GM21529 (cell line): ENCODE results near the gene CACNA2D2.

Experiments
- ATAC-seq: cut with Tn5 transposase; IDR thresholded peaks from one replicate; pipeline ENCODE4 v1.9.1; 2021; ENCODE audit not compliant: unreplicated experiment

CACNA2D2 gene

DNA sequence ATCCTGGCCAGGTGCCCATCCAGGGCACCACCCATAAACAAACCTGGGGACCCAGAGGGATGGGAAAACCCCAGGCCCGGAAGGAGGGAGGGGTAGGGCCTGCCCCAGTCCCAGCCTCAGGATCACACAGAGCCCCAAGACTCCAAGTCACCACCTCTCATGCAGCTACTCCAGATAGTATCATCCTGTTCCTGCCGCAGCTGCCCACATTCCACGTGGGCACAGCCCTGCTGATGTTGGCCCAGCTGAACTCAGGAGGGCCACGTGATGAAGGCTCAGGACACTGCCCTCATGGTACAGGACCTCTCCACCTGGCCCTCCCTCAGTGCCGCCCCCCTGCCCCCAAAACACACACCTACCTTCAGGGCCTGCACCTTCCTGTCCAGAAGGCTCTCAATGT, 69.5 kb downstream of the CACNA2D2 start:
- no peak for ATAC-seq

DNA sequence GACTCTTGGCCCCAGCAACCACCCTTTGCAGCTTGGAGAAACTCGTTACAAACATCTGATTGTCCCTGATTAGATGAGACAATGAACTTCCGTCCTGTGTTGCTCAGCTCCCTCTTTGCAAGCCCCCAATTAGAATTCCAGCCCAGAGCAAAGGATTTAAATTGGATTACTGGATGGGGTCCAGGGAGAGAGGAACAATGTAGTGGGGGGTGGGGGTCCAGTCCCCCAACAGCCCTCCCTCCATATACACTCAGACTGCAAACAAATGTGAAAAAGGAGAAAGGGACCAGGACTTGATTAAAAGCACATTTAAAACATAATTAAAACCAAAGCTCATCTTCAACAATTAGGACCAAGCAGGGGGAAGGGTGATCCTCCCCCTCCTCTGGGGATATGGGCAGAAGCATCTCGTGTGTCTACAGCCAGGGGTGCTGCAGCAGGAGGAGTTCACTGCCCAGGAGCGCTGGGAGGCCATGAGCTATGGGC, 72.4 kb downstream of the CACNA2D2 start:
- ATAC-seq: no peak

DNA sequence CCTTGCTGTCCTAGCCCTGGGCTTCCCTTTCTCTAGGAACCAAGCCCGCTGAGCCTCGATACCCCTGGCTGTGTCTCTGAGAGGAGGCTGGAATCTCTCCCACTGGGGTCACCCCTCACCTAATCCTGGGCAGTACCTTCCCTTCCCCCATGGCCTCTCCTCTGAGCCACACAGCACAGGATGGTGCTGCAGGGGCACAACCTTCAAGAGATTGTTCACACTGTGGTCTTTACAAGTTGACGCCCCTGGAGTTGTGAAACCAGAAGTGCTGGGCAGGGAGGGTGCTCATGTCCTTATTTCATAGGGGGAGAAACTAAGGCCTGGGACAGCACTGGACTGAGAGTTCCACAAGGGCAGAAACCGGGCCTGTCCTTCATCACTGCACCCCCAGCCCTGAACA, 73.2 kb downstream of the CACNA2D2 start:
- no peak for ATAC-seq

DNA sequence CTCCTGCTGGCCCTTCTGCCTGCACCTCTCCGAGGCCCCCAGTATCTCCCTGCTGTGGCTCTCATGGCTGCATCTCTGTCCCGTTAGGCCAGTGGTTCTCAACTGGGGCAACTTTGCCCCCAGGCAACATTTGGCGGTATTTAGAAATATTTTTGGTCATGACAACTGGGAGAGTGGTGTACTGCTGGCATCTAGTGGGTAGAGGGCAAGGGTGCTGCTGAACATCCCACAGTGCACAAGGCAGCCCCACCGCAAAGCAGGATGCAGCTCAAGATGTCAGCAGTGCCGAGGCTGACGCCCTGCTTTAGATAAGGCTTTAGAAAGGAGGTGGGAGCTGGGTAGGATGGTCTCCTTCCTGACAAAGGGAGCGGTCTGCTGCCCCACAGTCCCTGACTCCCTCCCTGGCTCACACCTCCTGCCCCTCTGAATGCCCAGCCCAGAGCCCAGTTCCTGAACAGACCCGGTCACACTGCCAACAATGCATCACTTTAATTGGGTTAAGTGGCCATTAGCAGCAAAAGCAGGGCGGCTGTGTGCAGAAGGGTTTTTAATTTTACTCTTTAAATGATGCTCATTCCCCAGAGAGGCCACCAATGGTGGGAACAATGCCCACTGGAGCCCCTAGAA, 75.3 kb downstream of the CACNA2D2 start:
- ATAC-seq: no peak

DNA sequence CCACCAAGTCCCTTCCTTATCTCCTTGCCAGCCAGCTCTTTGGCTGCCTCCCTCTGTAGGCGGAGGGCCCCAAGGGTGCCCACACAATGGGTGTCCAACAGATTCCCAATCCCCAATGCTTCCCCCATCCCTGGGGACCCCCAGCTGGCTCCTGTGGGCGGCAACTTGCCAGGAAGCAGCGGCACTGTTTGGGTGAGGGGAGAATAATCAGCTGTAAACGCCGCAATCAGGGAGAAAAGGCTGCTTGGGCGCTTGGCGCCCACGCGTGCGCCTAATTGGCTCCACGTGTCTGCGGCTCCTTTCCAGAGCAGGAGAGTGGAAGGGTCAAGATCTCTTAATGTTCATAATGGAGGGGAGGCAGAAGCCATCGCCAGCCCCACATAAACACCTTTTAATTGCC, 76.2 kb downstream of the CACNA2D2 start:
- ATAC-seq: no peak

DNA sequence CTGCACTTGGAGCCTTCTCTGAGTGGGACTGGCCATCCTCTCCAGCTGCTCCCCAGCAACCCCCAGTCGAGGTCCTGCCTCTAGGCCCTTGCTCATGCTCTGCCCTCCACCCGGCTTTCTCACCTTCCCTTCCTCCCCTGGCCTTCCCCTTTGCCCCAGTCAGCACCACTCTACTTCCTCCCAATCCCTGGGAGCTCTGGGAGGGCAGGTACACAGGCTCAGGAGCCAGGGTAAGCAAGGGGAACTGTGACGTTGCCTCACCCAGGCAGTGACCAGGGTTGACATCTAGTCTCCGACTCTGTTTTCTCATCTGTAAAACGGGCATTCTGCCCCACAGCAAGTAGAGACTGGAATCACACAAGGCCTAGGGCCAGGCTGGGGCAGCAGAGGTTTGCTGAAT, 77.5 kb downstream of the CACNA2D2 start:
- ATAC-seq: no peak

DNA sequence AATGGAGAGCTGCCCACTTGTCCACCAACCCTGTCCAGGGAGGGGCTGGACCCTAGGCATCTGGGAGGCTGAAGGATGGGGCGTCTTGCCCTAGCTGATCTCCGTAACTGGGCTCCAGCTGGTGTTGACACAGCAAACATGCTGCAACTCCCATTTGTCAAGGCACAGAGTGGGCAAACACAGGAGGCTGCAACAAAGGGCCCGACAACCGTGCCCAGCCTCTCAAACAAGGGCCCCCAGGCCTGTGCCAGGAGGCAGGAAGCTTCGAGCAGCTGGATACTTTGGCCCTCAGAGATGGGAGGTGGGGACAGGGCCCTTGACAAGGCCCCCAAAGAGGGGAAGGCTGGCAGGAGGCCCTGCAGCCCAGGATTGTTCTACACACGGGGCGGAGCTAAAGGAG, 79.9 kb downstream of the CACNA2D2 start:
- no peak for ATAC-seq

DNA sequence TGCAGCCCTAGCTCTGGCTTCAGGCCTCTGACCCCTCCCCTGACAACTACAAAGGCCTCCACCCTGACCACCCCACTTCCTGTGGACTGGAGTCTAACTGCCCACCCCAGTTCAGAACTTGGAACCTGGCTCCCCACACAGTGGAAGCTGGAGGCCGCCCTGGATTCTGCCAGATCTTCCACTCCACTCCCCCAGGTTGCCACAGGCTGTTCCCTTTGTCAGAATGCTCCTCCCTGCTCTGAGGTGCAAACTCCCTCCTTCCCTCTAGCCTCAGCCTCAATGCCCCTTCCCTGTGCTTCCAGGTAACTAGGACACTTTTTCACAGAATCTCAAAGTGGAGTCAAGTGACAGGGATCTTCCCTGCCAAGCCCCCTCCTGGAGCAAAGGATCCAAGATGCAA, 81.3 kb downstream of the CACNA2D2 start:
- no peak for ATAC-seq

DNA sequence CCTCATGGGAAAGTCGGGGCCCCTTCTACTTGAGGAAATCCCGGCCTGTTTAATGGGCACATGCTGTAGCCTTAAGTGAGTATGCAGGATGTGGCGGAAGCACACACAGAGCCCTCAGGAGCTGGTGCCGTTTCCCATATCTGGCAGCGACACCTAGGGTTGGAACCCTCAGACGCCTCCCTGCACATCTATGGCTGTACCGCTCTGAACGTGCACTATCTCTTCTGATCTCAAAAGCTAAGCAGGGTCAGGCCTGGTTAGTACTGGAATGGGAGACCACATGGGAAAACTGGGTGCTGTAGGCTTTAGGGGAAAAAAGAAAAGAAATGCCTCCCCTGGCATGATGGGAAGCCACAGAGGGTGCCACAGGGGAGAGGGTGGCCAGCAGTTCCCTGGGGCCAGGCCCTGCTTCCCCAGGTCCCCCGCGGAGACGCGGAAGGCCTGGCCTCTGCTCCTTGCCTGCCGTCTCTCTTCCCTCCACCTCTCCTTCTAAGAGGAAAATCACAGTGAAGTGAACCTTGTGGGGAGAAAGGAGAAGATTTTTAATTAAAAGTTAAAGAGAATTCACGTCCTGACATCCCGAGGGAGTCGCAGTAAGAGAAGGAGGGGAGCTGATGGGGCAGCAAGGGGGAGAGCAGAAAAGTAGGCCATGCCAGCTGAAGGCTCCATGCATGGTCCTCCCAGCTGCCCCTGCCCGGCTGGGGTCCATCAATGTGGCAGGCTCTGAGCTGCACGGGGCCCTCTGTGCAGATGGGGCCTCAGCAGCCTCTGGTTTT, 83.7 kb downstream of the CACNA2D2 start:
- ATAC-seq: no peak

DNA sequence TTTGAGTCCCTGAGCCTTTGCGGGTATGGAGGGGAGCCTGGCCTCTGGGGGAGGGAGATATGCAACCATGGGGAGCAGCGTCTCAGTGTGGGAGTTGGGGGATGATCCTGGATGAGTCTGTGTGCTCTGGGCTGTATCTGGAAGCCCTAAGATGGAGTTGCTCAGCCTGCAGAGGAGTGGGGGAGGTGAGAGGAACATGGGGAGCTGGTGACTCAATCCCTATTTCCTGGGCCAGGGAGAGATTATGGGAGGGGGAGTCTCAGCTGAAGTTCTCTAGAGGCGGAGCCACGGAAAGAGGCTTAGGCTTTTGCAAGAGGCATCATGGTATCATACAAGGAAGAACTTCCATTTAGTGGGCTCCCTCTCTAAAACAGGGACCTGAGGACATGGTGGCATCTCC, 84.6 kb downstream of the CACNA2D2 start:
- ATAC-seq: no peak

DNA sequence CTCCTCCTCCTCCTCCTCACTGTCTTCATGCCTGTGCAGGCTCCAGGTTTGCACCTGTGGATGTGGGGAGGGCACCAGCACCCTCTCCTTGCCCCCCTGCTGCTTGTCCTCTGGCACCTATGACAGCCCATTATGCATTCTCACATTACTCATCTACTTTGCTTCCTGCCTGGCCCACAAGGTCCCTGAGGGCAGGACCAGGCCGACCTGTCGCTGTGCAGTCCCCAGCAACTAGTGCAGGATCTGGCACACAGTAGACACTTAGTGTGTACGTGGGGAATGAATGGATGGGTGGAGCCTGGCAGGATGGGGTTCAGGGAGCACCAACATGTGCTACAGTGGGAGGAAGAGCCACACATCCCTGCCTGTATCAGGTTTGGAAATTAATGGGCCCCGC, 85.8 kb downstream of the CACNA2D2 start:
- ATAC-seq: no peak

DNA sequence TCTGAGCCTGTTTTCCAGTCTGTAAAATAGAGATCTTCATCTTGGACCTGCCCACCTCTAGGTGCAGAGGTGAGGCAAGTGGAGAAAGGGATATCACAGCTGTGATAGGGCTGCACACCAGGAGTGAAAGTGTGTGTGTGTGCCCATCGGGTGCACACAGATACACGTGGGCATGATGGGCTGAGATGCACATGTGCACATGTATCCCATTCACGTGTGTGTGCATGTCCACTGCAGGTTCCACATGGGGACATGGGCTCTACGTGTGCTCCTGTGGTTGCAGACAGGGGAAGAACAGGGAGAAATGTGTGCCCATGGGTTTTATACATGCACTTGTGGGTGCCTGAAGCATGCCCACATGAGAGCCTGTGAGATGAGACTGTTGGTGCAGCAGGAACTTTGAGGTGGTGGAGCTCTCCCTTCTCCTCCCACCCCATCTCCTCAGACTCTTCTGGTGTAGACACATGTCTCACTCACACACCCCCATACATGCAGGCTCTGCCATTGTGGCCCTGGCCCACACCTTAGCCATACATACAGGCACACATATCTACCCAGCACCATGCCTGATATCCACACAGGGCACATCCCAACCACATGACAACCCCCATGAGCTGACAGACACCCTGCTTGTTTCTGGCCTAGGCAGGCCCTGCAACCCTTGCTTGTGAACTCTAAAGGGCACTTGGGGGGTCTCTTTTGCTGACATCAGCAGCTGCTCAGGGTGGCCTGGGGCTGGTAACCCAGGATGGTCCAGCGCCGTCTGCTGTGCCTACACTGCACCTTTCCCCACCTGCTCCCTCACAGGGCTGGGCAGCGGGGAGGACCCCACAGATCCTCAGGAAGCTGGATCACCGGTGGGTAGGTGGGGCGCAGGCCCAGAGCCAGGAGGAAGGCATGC, 86.4 kb downstream of the CACNA2D2 start:
- no peak for ATAC-seq

DNA sequence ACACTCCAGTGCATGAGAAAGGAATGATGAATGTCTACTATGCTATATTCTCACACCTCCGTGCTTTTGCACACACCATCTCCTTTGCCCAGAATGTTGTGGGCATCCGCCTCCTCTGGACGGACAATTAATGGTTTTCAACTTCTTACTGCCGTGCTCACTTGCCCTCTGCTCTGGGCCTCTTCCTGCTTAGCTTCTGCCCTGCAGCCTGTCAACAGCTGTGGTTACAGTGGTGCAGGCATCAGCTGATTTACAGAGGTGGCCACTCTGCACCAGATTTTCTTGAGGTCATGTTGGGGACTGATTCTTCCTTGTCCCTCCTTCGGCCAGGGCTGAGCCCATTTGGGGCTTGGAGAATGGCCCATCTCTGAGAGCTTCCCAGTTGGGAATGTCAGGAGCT, 87.6 kb downstream of the CACNA2D2 start:
- ATAC-seq: no peak

DNA sequence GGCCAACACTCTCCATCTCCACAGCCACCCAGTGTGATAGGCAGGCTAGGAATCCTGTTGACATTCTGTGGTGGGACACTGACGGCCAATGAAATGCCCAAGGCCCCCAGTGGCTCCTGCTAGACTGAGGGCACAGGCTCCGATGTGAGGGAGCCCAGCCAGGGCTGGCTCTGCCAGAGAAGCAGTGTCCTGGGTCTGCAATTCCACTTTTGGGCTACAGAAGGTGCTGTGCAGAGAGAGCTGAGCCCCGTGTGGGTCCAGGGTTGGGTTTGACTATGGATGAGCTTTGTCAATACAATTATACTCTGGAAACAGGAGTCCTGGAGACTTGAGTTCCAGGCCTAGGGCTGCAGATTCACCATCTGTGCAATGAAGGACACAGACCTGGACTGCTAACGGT, 88.4 kb downstream of the CACNA2D2 start:
- no peak for ATAC-seq

DNA sequence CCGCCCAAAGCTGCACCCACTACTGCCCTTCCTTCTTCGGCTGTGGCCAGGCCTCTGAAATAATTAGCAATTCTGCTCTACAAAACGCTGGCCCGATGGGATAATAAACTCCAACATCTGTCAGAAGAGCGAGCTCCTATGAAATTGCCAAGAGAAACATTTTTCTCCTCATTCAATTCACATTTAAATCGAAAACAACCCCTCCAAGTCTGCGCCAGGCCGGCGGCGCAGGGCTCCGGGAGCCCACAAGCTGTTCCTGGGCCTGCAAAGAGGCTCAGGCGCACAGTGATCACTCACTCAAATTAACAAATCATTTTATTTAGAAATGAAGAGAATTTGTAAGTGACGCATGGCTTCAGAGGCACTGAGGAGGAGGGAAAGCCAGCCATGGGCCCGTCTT, 88.8 kb downstream of the CACNA2D2 start:
- no peak for ATAC-seq

DNA sequence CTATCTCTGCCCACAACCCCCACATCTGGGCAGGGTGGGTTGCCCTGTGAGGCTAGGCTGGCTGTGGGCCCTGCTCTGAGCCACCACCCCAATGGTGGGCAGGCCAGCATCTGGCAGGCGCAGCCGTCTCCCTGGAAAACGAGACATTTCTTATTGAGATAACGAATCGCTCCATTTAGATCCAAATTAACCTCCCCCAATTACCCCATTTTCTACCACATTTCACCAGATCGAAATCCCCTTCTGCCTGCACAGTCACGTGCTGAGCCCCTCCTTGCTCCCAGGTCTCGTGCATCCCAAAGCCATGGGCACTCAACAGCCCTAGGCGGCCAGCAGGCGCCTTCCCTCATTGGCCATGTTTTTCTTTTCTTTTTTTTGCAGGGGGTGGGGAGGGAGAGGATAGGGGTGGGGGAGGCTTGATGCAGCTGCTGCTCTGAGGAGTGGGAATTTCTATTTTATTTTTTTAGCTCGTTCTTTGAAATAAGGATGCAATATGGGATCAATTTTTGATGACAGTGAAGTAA, 91.1 kb downstream of the CACNA2D2 start:
- no peak for ATAC-seq

DNA sequence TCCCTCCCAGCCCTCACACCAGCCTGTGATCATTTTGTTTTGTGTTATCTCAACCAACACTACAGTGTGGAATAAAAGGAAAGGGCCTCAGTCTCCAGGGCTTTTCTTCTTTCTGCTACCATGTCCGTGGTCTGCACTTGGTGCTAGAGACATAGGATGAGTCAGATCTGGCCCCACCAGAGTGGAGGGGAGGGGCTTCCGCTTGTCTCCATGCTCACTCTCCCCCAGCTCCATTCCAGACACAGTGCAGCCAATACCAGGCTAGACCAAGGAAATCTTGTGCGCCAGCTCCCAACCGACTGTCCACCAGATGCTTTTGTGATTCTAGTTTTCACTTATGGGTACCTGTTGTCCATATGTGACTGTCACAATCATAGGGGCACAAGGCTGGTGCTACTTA, 92.2 kb downstream of the CACNA2D2 start:
- no peak for ATAC-seq

DNA sequence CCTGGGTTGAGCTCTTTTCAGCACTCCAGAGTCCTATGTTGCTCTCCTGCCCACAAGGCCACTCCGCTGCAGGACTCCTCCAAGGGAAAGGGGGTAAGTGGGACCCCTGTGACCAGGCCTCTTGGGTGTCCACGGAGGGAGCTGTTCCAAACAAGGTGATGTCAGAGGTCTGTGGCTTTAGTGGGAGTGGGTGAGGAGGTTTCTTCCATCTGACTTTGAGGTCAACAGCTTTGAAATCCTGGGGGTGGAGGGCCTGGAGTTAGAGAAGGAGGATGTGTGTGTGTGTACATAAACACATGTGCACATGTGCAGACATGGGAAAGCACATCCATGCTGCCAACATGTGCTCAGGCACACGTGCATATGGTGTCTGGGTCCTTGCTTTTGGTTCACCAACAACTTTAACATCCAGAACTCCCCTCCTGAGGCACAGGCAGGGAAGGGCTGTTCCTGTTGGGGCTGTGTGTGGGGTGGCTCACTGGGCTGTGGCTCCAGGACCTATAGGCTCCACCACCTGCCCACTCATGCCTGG, 92.8 kb downstream of the CACNA2D2 start:
- no peak for ATAC-seq

DNA sequence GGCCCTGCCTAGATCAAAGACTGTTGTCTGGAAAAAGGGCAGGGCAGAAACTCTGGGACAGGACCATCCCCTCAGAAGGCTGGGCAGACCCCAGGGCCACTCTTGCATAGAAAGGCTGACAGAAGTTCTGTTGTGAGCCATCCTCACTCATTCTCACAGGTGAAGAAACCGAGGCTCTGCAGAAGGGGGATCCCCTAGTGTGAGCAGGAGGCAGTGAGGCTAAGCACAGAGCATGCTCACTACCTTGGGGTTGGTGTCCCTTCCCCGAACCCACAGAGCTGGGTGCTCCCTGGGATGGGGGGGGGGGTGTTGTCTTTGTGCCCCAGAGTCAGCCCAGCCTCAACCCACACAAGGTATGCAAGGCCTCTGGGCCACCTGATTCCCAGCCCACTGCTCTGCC, 93.2 kb downstream of the CACNA2D2 start:
- ATAC-seq: no peak

DNA sequence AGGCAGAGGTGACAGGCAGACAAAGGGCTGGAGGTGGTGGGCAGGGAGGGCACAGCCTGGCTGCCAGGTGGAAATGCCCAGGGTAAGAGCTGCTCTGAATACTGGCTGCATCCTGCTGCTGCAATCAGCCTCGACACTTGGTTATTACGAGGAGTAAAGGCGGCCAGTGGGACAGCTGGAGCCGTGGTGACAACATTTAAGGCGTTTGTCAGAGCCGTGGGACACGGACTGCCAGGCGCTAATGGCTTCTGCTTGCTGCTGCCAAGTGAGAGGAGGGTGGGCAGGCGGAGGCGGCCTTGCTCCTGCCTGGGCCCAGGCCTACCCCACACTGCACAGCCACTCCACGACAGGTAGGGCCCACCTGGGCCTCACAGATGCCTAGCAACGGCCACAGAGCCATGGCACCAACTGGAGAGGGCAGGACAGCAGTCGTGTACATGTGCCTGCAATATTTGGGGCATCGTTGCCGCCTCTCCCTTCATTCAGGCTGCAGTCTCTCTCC, 94.9 kb downstream of the CACNA2D2 start:
- no peak for ATAC-seq

DNA sequence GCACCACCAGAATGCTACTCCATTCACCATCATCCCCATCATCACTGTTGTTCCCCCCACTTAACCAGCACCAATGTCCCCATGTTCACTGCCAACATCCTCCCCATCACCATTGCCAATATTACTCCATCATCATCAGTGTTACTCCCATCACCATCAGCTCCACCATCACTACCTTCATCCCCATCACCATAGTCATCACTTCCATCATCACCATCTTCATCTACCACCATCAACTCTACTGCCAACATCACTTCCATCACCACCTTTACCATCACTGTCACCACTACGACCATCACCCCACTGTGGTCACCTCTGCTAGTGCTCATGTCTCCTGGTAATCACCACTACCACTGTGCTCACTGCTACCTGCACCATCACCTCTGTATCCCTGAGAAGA, 96.9 kb downstream of the CACNA2D2 start:
- no peak for ATAC-seq
